Measurements from ENCODE around the gene IGF1R. TPM values are rescaled to one million over a fixed set of nuclear protein-coding genes. Genes with fewer than 3 reads are reported as not detected.

The IGF1R gene
- total and polyA plus RNA-seq, 8 donors: 8.1 to 50.3 (median 36.0) TPM

DNA sequence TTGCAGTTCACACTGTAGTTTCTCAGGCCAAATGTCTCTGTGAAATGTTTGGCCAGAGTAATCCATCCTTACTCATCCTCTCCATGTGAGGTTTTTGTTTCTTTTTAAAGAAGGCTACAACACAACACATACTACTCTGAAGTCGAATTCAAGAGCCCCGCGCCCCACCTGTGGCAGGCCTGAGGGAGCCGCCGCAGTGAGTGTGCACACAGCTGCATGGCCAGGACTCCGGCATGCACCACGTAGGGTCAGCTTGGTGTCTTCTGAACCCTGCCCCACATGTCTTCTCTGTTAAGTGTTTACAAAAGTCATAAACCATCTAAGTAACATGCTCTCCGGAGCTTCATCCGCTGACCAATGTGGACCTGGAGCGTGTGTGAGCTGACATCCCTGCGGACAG is 300.6 kb downstream of the IGF1R start:
- intact Hi-C loops (cut with DNase I): no loop called here

DNA sequence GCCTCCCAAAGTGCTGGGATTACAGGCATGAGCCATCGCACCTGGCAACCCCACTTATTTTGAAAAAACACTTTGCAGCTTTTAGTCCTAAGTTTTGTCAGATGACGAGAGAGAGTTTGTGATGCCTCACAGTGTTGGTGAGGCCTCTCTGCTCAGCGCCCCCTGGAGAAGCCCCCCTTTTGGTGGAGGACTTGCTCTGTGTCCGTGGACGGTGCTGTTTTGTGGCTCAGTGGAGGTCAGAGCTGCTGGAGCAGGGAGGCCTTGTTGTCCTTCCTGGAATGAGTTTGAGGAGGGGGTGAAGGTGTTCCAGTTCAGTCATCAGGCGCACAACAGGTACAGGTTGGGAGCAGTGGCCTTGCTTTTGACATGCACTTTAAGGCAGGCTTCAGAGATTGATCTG is 301.3 kb downstream of the IGF1R start:
- Histone ChIP-seq H3K9me3 (no peaks in the 10 kb centered on the region), H3K27ac (peak overlapping the region in 2 of 4 donors; percentile 33 to 75), H3K27me3 (no peaks in the 10 kb centered on the region), H3K4me3 (no peak overlapping the region), H3K4me1 (peaks cover 28 to 54% (median 39%) of the 10 kb centered on the region in 3 donors), H3K36me3 (peaks cover 0 to 24% (median 14%) of the 10 kb centered on the region in 3 donors)
- intact Hi-C loops (cut with DNase I): no loop called here
- FAIRE-seq: no peak
- no peak for ATAC-seq
- DNase-seq: no peak
- 74 to 75% methylated on average over 6 of the region's 6 CpGs for whole genome bisulfite sequencing, 2 donors
- TF ChIP-seq, protein P1, sequence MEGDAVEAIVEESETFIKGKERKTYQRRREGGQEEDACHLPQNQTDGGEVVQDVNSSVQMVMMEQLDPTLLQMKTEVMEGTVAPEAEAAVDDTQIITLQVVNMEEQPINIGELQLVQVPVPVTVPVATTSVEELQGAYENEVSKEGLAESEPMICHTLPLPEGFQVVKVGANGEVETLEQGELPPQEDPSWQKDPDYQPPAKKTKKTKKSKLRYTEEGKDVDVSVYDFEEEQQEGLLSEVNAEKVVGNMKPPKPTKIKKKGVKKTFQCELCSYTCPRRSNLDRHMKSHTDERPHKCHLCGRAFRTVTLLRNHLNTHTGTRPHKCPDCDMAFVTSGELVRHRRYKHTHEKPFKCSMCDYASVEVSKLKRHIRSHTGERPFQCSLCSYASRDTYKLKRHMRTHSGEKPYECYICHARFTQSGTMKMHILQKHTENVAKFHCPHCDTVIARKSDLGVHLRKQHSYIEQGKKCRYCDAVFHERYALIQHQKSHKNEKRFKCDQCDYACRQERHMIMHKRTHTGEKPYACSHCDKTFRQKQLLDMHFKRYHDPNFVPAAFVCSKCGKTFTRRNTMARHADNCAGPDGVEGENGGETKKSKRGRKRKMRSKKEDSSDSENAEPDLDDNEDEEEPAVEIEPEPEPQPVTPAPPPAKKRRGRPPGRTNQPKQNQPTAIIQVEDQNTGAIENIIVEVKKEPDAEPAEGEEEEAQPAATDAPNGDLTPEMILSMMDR (IDR thresholded peaks at IDR 0.05): no peak

More for the DNA sequence above, 300.6 kb downstream of the IGF1R start:
- H3K27ac ChIP-seq: no peak overlapping the region
- H3K36me3 ChIP-seq: peaks cover 0 to 24% (median 15%) of the 10 kb centered on the region in 3 donors
- TF ChIP-seq, protein P1 (IDR thresholded peaks at IDR 0.05): no peak
- H3K4me3 ChIP-seq: no peak overlapping the region
- 91 to 93% methylated on average over 11 of the region's 11 CpGs for WGBS, 2 donors
- no peaks in the 10 kb centered on the region for H3K9me3 ChIP-seq
- DNase-seq (no peak), ATAC-seq (no peak), FAIRE-seq (no peak)
- H3K27me3 ChIP-seq: no peaks in the 10 kb centered on the region
- H3K4me1 ChIP-seq: peaks cover 31 to 51% (median 40%) of the 10 kb centered on the region in 3 donors

DNA sequence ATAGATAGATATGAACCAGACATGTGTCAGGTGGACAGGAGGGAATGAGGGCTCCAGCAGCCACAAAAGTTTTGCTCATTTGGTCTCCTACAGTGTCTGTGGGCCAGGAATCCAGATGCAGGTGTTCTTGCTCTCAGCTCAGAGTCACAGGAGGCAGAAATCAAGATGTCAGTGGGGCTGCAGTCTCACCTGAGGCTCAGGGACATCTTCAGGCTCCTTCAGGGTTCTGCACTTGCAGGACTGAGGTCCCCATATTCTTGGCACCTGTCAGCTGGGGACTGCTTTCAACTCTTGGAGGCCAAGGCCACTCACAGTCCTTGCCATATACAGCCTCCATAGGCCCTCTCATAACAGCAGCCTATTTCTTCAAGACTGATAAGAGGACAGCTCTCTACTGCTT is 301.9 kb downstream of the IGF1R start:
- TF ChIP-seq, protein P1 (IDR thresholded peaks at IDR 0.05): no peak
- DNase-seq (no peak), FAIRE-seq (no peak), ATAC-seq (peak in 1 of 4 donors; percentile 6)
- Histone ChIP-seq H3K9me3 (no peaks in the 10 kb centered on the region), H3K27me3 (no peaks in the 10 kb centered on the region), H3K27ac (peak overlapping the region in 3 of 4 donors; percentile 33 to 86 (median 75)), H3K36me3 (peaks cover 0 to 19% (median 9%) of the 10 kb centered on the region in 3 donors), H3K4me3 (no peak overlapping the region), H3K4me1 (peaks cover 29 to 55% (median 36%) of the 10 kb centered on the region in 3 donors)
- intact Hi-C loops (cut with DNase I): no loop called here

DNA sequence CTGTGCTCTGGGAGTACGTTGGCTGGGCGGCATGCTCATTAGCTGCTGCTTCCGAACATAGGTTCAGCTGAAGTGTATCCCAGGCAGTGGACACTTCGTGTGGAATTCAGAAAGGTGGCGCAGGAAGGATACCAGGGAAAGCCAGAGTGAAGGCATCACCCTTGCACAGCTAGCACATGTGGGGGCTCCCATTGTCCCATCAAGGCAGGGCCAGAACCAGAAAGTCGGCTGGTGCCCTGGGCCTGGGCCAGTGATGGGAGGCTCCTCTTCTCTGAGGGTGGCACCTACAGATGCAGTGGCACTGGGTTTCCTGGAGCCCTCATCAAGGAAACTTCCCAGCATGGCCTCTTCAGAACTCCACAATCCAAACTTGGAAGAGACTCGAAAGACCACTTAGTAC is 302.7 kb downstream of the IGF1R start:
- ATAC-seq: peak in 1 of 4 donors; percentile 2
- WGBS, 2 donors: 68 to 70% methylated on average over 7 of the region's 7 CpGs
- H3K27ac ChIP-seq: peak overlapping the region in 3 of 4 donors; percentile 56 to 86 (median 75)
- peaks cover 29 to 55% (median 36%) of the 10 kb centered on the region in 3 donors for H3K4me1 ChIP-seq
- no peak for FAIRE-seq
- no peak overlapping the region for H3K4me3 ChIP-seq
- TF ChIP-seq, protein P1 (IDR thresholded peaks at IDR 0.05): no peak
- H3K36me3 ChIP-seq: peaks cover 0 to 15% (median 9%) of the 10 kb centered on the region in 3 donors
- H3K9me3 ChIP-seq: no peaks in the 10 kb centered on the region
- DNase-seq: no peak
- intact Hi-C loops (cut with DNase I): no loop called here
- H3K27me3 ChIP-seq: no peaks in the 10 kb centered on the region

DNA sequence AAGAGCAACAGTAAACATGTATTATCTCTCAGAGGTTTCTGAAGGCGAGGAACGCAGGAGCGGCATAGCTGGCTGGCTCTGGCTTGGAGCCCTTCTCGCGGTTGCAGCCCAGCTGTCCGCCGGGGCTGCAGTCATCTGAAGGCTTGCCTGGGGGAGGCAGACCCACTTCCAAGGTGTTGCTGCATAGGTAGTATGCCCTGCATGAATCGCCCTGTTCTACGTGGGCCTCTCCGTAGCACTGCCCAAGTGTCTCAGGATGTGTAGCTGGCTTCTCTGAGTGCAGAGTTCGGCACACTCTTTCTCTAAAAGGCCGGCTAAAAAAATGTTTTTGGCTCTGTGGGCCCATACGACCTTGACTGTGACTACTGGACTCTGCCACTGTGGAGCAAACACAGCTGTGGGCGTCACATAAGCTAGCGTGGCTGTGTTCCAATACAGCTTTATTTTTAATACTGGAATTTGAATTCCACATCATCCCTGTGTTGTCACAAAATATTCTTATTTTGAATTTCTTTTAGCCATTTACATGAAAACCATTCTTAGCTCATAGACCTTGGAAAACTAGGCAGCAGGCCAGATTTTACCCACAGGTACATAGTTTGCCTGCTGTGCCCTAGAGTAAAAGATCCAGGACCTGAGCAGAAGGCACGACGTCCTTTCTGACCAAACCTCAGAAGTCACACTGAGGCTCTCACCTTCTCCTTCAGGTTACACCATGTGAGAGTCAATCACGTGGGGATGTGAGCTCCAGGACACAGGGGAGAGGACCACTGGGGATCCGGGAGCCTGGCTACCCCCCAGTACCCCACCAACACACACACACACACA is 303.4 kb downstream of the IGF1R start:
- TF ChIP-seq, protein P1 (IDR thresholded peaks at IDR 0.05): no peak
- no peak for FAIRE-seq
- peak in 3 of 6 donors; percentile 70 to 76 (median 75) for DNase-seq
- Histone ChIP-seq H3K4me3 (no peak overlapping the region), H3K36me3 (peaks cover 0 to 15% (median 9%) of the 10 kb centered on the region in 3 donors), H3K9me3 (no peaks in the 10 kb centered on the region), H3K27ac (peak overlapping the region; percentile 45 to 86 (median 66)), H3K4me1 (peaks cover 29 to 49% (median 36%) of the 10 kb centered on the region in 3 donors), H3K27me3 (no peaks in the 10 kb centered on the region)
- peak; percentile 81 to 86 (median 82) for ATAC-seq
- intact Hi-C loops (cut with DNase I): no loop called here
- WGBS, 2 donors: 38 to 39% methylated on average over 19 of the region's 19 CpGs

All from pancreas (tissue), 10 donors.